OCI-LY1 (cell line): ENCODE measurements around the gene ZFYVE19.

Experiments
- H2AFZ ChIP-seq: fragments of 200-600 bp; sonication (generic), shearing (Covaris generic); 2 replicates; pipeline ENCODE4 v1.6.0; 2014; ENCODE audit warnings: antibody characterized with exemption, mild to moderate bottlenecking, low read length
- H3F3A ChIP-seq: fragments of 200-600 bp; sonication (generic), shearing (Covaris generic); 2 replicates; pipeline ENCODE4 v1.6.0; 2014; ENCODE audit warnings: mild to moderate bottlenecking, antibody characterized with exemption, low read length, moderate library complexity; ENCODE audit not compliant: insufficient read depth
- H3K27ac ChIP-seq: fragments of 200-600 bp; sonication (generic); 2 replicates; pipeline ENCODE4 v1.5.1; 2014; ENCODE audit warnings: low read length, mixed run types, mild to moderate bottlenecking, low read depth; ENCODE audit not compliant: poor library complexity, severe bottlenecking
- H3K27me3 ChIP-seq: fragments of 200-600 bp; sonication (generic); 2 replicates; pipeline ENCODE4 v1.6.0; 2014; ENCODE audit warnings: antibody characterized with exemption, mild to moderate bottlenecking, low read length, moderate library complexity; ENCODE audit not compliant: insufficient read depth
- H3K36me3 ChIP-seq: fragments of 200-600 bp; sonication (generic); 2 replicates; pipeline ENCODE4 v1.6.1; 2014; ENCODE audit warnings: mild to moderate bottlenecking, antibody characterized with exemption, low read length, moderate library complexity, mixed read lengths; ENCODE audit not compliant: insufficient read depth
- H3K4me1 ChIP-seq: fragments of 200-600 bp; sonication (generic); 2 replicates; pipeline ENCODE4 v1.5.1; 2014; ENCODE audit warnings: mild to moderate bottlenecking, low read length, moderate library complexity; ENCODE audit not compliant: insufficient read depth, severe bottlenecking
- H3K4me2 ChIP-seq: fragments of 200-600 bp; sonication (generic), shearing (Covaris generic); 2 replicates; pipeline ENCODE4 v1.6.1; 2014; ENCODE audit warnings: low read length
- H3K4me3 ChIP-seq: fragments of 200-600 bp; sonication (generic); 2 replicates; pipeline ENCODE4 v1.5.1; 2014; ENCODE audit warnings: low read length, low read depth, mild to moderate bottlenecking, mixed read lengths; ENCODE audit not compliant: poor library complexity, severe bottlenecking
- H3K79me2 ChIP-seq: fragments of 200-600 bp; shearing (Covaris generic); 2 replicates; pipeline ENCODE4 v1.6.1; 2016; ENCODE audit warnings: mixed run types, low read length, mixed read lengths; ENCODE audit not compliant: insufficient read depth
- H3K9ac ChIP-seq: fragments of 200-600 bp; sonication (generic), shearing (Covaris generic); 2 replicates; pipeline ENCODE4 v1.6.1; 2014; ENCODE audit warnings: mild to moderate bottlenecking, low read length, mixed read lengths
- H3K9me2 ChIP-seq: fragments of 200-600 bp; sonication (generic), shearing (Covaris generic); 2 replicates; pipeline ENCODE4 v1.6.1; 2014; ENCODE audit warnings: low read depth, mild to moderate bottlenecking, low read length, mixed read lengths
- H3K9me3 ChIP-seq: fragments of 200-600 bp; shearing (Covaris generic); 2 replicates; pipeline ENCODE4 v1.6.1; 2014; ENCODE audit warnings: low read length, mixed read lengths
- H4K20me1 ChIP-seq: fragments of 200-600 bp; sonication (generic), shearing (Covaris generic); 2 replicates; pipeline ENCODE4 v1.6.0; 2016; ENCODE audit warnings: mild to moderate bottlenecking, low read length; ENCODE audit not compliant: insufficient read depth
- EZH2 ChIP-seq: fragments of 200-600 bp; sonication (generic), shearing (Covaris generic); IDR thresholded peaks from 2 replicates; pipeline ENCODE4 v1.8.0; 2017; ENCODE audit warnings: borderline replicate concordance, mixed run types, mild to moderate bottlenecking, antibody characterized with exemption, low read length, moderate library complexity, mixed read lengths
- TF ChIP-seq, protein P1 (sequence below): fragments of 200-600 bp; sonication (generic), shearing (Covaris generic); IDR thresholded peaks from 2 replicates; pipeline ENCODE4 v1.5.1; 2017; ENCODE audit warnings: mild to moderate bottlenecking, antibody characterized with exemption, low read length, moderate library complexity, mixed read lengths

Gene ZFYVE19

DNA sequence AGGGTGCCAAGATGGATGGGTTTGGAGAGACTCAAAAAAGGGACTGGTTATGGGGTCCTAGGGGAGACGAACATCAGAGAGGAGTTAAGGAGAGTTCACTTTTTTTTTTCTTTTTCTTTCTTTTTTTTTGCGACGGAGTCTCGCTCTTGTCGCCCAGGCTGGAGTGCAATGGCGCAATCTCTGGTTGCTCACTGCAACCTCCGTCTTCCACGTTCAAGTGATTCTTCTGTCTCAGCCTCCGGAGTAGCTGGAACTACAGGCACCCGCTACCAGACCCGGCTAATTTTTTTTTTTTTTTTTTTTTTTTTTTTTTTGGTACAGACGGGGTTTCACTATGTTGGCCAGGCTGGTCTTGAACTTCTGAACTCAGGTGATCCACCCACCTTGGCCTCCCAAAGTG lies 38.1 kb downstream of the ZFYVE19 start:
- no peak for TF ChIP-seq EZH2
- TF ChIP-seq, protein P1, sequence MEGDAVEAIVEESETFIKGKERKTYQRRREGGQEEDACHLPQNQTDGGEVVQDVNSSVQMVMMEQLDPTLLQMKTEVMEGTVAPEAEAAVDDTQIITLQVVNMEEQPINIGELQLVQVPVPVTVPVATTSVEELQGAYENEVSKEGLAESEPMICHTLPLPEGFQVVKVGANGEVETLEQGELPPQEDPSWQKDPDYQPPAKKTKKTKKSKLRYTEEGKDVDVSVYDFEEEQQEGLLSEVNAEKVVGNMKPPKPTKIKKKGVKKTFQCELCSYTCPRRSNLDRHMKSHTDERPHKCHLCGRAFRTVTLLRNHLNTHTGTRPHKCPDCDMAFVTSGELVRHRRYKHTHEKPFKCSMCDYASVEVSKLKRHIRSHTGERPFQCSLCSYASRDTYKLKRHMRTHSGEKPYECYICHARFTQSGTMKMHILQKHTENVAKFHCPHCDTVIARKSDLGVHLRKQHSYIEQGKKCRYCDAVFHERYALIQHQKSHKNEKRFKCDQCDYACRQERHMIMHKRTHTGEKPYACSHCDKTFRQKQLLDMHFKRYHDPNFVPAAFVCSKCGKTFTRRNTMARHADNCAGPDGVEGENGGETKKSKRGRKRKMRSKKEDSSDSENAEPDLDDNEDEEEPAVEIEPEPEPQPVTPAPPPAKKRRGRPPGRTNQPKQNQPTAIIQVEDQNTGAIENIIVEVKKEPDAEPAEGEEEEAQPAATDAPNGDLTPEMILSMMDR: no peak
- H3K9ac ChIP-seq: peak overlapping the region; percentile 70
- peak overlapping the region; percentile 91 for H3K4me2 ChIP-seq
- H3K4me3 ChIP-seq: peak overlapping the region; percentile 68
- no peaks in the 10 kb centered on the region for H4K20me1 ChIP-seq
- H3K27me3 ChIP-seq: no peaks in the 10 kb centered on the region
- H3K9me3 ChIP-seq: no peaks in the 10 kb centered on the region
- H3K9me2 ChIP-seq: no peaks in the 10 kb centered on the region
- peak overlapping the region; percentile 18; the same call in 1 of the 2 replicates for H2AFZ ChIP-seq
- H3K36me3 ChIP-seq: no peaks in the 10 kb centered on the region
- no peak overlapping the region for H3K27ac ChIP-seq
- peaks cover 37% of the 10 kb centered on the region for H3K4me1 ChIP-seq
- no peaks in the 10 kb centered on the region for H3F3A ChIP-seq
- no peaks in the 10 kb centered on the region for H3K79me2 ChIP-seq

DNA sequence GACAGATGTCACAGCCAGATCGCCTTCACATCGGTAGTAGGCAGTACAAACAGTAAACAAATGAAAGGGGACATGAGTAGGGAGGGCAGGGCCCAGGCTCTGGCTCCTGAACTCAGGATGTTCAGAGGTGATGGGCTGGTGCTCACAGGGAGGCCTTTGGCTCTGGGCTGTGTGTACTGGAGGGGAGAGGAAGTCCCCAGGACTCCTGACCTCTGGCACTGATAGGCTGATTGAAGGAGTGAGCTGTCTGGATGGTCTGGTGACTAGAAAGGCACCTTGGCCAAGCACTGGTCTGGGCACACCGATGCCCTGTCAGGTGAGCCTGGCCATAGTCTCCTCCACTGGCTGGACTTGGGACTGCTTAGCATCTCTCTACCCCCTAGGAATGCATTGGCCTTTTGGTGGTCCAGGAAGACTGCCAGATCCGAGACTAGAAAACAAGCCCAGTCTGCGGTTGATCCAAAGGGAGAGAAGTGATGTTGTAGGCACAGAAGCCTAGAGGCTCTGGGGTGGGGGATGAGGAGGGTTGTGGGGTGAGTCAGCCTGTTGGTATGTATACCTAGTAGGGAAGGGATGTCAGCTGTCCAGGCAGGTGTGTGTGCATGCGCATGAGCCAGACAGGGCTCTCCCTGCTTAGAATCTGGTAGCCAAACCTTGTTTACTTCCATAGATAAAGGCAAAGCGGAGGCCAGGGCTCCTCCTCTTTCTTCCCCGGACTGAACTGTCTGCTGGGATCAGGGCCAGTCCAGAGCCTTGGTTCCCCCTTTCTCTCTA lies 38.8 kb downstream of the ZFYVE19 start:
- no peaks in the 10 kb centered on the region for H3K79me2 ChIP-seq
- no peaks in the 10 kb centered on the region for H3F3A ChIP-seq
- H3K9me2 ChIP-seq: no peaks in the 10 kb centered on the region
- H4K20me1 ChIP-seq: no peaks in the 10 kb centered on the region
- H3K27ac ChIP-seq: peak overlapping the region; percentile 11
- H3K4me3 ChIP-seq: peak overlapping the region; percentile 68
- H3K9ac ChIP-seq: no peak overlapping the region; the same call in 1 of the 2 replicates
- H3K4me2 ChIP-seq: peak overlapping the region; percentile 91
- TF ChIP-seq, protein P1: no peak
- no peak for TF ChIP-seq EZH2
- no peaks in the 10 kb centered on the region for H3K36me3 ChIP-seq
- H3K27me3 ChIP-seq: no peaks in the 10 kb centered on the region
- H2AFZ ChIP-seq: no peak overlapping the region
- H3K4me1 ChIP-seq: peaks cover 37% of the 10 kb centered on the region
- H3K9me3 ChIP-seq: no peaks in the 10 kb centered on the region

DNA sequence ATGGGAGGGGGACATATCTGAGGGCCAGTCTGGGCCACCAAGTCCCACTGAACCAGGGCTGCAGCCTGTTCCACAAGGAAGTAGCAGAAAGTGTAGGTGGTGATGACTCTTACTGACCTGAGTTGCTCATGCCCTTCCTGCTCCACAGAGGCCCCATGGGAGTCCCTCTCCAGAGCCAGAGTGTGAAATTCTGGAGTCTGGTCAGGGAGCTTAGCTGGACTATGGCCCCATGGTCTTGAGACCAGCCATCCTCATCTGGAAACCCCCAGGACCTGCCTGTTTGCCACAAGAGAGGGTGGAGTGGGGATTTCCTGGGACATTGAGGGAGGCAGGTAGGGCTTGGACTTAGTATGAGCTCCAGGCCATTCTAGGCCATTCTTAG lies 39.9 kb downstream of the ZFYVE19 start:
- Histone ChIP-seq H3K36me3 (no peaks in the 10 kb centered on the region), H3F3A (no peaks in the 10 kb centered on the region), H3K9me3 (no peaks in the 10 kb centered on the region), H3K9ac (no peak overlapping the region; the same call in 1 of the 2 replicates), H3K27me3 (no peaks in the 10 kb centered on the region), H3K4me3 (peak overlapping the region; percentile 18), H2AFZ (no peak overlapping the region), H4K20me1 (no peaks in the 10 kb centered on the region), H3K79me2 (no peaks in the 10 kb centered on the region), H3K27ac (peak overlapping the region; percentile 50), H3K9me2 (no peaks in the 10 kb centered on the region), H3K4me2 (peak overlapping the region; percentile 91), H3K4me1 (peaks cover 37% of the 10 kb centered on the region)
- no peak for TF ChIP-seq EZH2
- TF ChIP-seq, protein P1: no peak
